Transverse colon (tissue), 4 donors: ENCODE results near the gene OGT. TPM values are rescaled to one million over a fixed set of nuclear protein-coding genes. Genes with fewer than 3 reads are reported as not detected.

ENCODE experiments used
- DNase-seq: peaks from one replicate; pipeline ENCODE4 v3.0.0-alpha.2; 2019
- H3K27ac ChIP-seq, 4 donors: fragments of 200-600 bp; sonication (generic); 2 replicates each; pipeline ENCODE4 v1.5.1; 2016 to 2018; ENCODE audit warnings: inconsistent platforms in 4 of 4
- H3K27me3 ChIP-seq: fragments of 200-600 bp; sonication (generic); 2 replicates; pipeline ENCODE4 v1.5.1; 2017; ENCODE audit warnings: inconsistent platforms
- H3K36me3 ChIP-seq, 4 donors: fragments of 200-600 bp; sonication (generic); 2 replicates each; pipeline ENCODE4 v1.5.1; 2017 to 2019; ENCODE audit warnings: inconsistent platforms in 4 of 4
- H3K4me1 ChIP-seq, 4 donors: fragments of 200-600 bp; sonication (generic); 2 replicates each; pipeline ENCODE4 v1.5.1; 2017 to 2020; ENCODE audit warnings: inconsistent platforms in 4 of 4
- H3K4me3 ChIP-seq, 4 donors: fragments of 200-600 bp; sonication (generic); 1 replicate in 1 of 4; 2 replicates in 3 of 4; pipeline versions ENCODE4 v1.5.1 to v1.6.1; 2017 to 2019; ENCODE audit warnings: inconsistent platforms in 4 of 4
- H3K9me3 ChIP-seq, 2 donors: fragments of 200-600 bp; sonication (generic); 2 replicates each; pipeline ENCODE4 v1.5.1; 2017 to 2019; ENCODE audit warnings: inconsistent platforms in 2 of 2
- EP300 ChIP-seq: sonication (generic); formaldehyde crosslinking; IDR thresholded peaks from one replicate; pipeline ENCODE4 v1.6.1; 2017; ENCODE audit warnings: antibody characterized with exemption, low read depth
- POLR2A ChIP-seq: fragments of 450-650 bp; IDR thresholded peaks from one replicate; pipeline ENCODE4 v1.6.1; 2016; ENCODE audit warnings: antibody characterized with exemption, mild to moderate bottlenecking, moderate library complexity
- POLR2AphosphoS5 ChIP-seq, 3 donors: sonication (generic); formaldehyde crosslinking; IDR thresholded peaks; one replicate each; pipeline ENCODE4 v1.6.1; 2016; ENCODE audit warnings: antibody characterized with exemption in 3 of 3
- WGBS, 2 donors: methylation state at CpG; one replicate each; pipeline ENCODE4 v1.1.5; 2018; ENCODE audit warnings: low coverage in 1 of 2; 5-methylcytosine and 5-hydroxymethylcytosine counted together
- in situ Hi-C, 4 donors: fragments of 200-750 bp; cut with MboI; loops; one replicate each; pipeline versions ENCODE4 v1.15.0 to v1.15.1; 2017; ENCODE audit warnings: low sequenced_read_pairs in 3 of 4, low pct_ligation_motif_present in 1 of 4, low pct_unique_long_range_greater_than_20kb in 1 of 4
- intact Hi-C: fragments of 100-400 bp; cut with DNase I; formaldehyde crosslinking; loops from one replicate; pipeline ENCODE4 v1.15.1; 2023; ENCODE audit warnings: low total_unique reads
- total RNA-seq, 4 donors: library from RNA; depleted of rRNA; stranded (reverse); fragments of >200 nt; gene quantifications; one replicate each; pipeline ENCODE4 v1.1.0, GENCODE V29; 2016
- TF ChIP-seq, protein P1 (sequence below), 5 experiments: fragments of 200-600 bp in 3 of 5; fragments of 450-650 bp in 2 of 5; sonication (generic) in 3 of 5; IDR thresholded peaks; 1 replicate in 2 of 5; 2 replicates in 3 of 5; pipeline ENCODE4 v1.5.1; 2016 to 2017; ENCODE audit warnings: antibody characterized with exemption in 5 of 5, inconsistent platforms in 3 of 5, mild to moderate bottlenecking in 2 of 5, moderate library complexity in 1 of 5

The OGT gene
- total RNA-seq, 4 donors from 2014 or later, result 146 to 307 (median 237) TPM

DNA sequence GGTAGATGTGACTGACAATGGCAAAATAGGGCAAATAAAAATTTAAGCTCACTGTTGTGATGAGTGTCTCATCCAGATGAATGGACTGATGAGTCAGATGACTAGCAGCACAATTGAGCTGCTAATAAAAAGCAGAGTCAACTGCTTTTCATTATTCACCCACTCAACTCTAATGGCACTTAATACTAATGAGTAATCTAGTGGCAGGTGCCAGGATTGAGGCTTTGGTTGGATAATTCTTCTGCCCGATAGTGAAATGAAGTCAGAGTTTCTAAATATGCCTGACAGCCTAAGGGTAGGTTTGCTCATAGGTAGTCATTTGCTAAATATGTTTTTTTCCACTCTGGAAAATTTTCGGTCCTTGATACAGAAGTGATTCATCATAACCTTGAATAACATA lies 10.4 kb downstream of the OGT start:
- in situ Hi-C loops (no loop called here), intact Hi-C loops (no loop called here)

DNA sequence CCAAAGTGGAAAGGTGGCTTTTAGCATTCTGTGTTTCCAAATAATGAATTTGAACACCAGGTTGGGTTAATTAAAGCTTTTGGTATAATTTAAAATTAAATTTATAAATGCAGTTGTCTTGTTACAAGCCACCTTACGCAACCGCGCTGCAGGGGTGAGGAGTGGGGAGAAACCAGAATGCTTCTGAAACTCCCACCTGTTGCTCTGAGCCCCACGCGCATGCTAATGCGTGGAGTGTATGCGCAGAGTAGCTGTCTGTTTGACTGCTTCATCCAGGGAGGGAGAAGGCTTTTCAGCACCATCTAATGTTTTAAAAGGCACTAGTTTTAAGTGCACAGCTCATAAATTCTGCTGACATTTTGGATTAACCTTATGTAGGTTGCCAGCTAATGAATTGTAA lies 12.5 kb downstream of the OGT start:
- intact Hi-C loops (no loop called here), in situ Hi-C loops (no loop called here)
- Histone ChIP-seq H3K4me3 (no peak overlapping the region), H3K9me3 (no peaks in the 10 kb centered on the region), H3K27ac (no peak overlapping the region), H3K4me1 (peaks cover 3 to 38% (median 15%) of the 10 kb centered on the region in 4 donors), H3K36me3 (peaks cover 0 to 7% (median 0%) of the 10 kb centered on the region in 4 donors), H3K27me3 (no peaks in the 10 kb centered on the region)
- TF ChIP-seq POLR2A, result no peak
- no peak for TF ChIP-seq EP300
- TF ChIP-seq, protein P1, sequence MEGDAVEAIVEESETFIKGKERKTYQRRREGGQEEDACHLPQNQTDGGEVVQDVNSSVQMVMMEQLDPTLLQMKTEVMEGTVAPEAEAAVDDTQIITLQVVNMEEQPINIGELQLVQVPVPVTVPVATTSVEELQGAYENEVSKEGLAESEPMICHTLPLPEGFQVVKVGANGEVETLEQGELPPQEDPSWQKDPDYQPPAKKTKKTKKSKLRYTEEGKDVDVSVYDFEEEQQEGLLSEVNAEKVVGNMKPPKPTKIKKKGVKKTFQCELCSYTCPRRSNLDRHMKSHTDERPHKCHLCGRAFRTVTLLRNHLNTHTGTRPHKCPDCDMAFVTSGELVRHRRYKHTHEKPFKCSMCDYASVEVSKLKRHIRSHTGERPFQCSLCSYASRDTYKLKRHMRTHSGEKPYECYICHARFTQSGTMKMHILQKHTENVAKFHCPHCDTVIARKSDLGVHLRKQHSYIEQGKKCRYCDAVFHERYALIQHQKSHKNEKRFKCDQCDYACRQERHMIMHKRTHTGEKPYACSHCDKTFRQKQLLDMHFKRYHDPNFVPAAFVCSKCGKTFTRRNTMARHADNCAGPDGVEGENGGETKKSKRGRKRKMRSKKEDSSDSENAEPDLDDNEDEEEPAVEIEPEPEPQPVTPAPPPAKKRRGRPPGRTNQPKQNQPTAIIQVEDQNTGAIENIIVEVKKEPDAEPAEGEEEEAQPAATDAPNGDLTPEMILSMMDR (IDR thresholded peaks at IDR 0.05), result no peak
- no peak for TF ChIP-seq POLR2AphosphoS5 (IDR thresholded peaks at IDR 0.05)
- DNase-seq, result peak; percentile 30
- 89 to 100% methylated on average over 1 to 7 of the region's 7 CpGs for WGBS, 2 donors

More for the DNA sequence above, 10.4 kb downstream of the OGT start:
- H3K27ac ChIP-seq, result peak overlapping the region in 3 of 4 donors; percentile 1 to 29 (median 20)
- no peaks in the 10 kb centered on the region for H3K27me3 ChIP-seq
- no peaks in the 10 kb centered on the region for H3K9me3 ChIP-seq
- peaks cover 3 to 58% (median 19%) of the 10 kb centered on the region in 4 donors for H3K4me1 ChIP-seq
- peaks cover 0 to 7% (median 0%) of the 10 kb centered on the region in 4 donors for H3K36me3 ChIP-seq
- H3K4me3 ChIP-seq, result no peak overlapping the region
- no peak for DNase-seq
- TF ChIP-seq POLR2AphosphoS5 (IDR thresholded peaks at IDR 0.05) (no peak), EP300 (no peak), POLR2A (no peak)
- TF ChIP-seq, protein P1 (IDR thresholded peaks at IDR 0.05), result no peak
- 48% methylated on average over 2 of the region's 2 CpGs; no CpG with 5 or more reads in 1 of the 2 donors for WGBS, 2 donors

DNA sequence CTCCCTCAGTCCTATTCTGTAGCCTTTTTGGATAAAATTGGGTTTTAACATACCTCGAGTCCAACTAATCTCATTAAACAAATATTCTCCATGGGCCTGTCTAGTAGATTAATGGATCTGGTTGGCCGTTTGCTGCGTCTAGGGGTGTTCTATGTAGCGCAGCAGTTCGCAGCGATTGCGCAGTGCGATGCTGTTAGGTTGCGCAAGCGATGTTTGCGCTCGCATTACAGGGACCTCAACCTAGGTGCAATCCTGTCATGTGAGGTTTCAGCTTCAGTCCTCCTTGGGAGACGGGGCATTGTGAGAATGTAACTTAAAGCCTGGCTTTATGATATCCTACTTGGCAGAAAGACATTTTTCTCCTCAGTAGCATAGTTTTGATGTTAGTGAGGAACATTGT lies 14.0 kb downstream of the OGT start:
- no peak overlapping the region for H3K4me3 ChIP-seq
- DNase-seq, result no peak
- in situ Hi-C loops (no loop called here), intact Hi-C loops (no loop called here)
- H3K36me3 ChIP-seq, result peaks cover 0 to 7% (median 0%) of the 10 kb centered on the region in 4 donors
- WGBS, 2 donors, result 94% methylated on average over 13 of the region's 13 CpGs; no CpG with 5 or more reads in 1 of the 2 donors
- peaks cover 3 to 23% (median 9%) of the 10 kb centered on the region in 4 donors for H3K4me1 ChIP-seq
- no peaks in the 10 kb centered on the region for H3K9me3 ChIP-seq
- H3K27ac ChIP-seq, result no peak overlapping the region
- TF ChIP-seq, protein P1 (IDR thresholded peaks at IDR 0.05), result no peak
- TF ChIP-seq POLR2A, result no peak
- no peaks in the 10 kb centered on the region for H3K27me3 ChIP-seq

DNA sequence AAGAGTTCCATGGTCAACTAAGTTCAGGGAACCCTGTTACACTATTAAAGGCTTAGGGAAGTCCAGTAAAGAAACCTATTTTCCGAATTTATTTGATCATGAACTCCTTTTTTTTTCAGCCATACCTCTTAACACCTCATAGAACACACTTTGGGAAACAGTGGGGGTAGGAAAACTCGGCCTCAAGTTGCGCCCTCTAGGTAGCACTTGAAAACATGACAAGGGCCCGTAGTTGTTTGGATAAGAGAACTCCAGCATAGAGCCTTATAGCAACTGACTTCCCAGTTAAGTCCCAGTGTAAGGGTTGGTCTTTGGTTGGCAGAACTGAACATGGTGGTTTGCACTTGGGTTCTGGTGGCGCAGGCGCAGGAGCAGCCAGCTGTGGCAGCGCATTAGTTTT lies 14.4 kb downstream of the OGT start:
- intact Hi-C loops, result no loop called here
- DNase-seq, result no peak
- in situ Hi-C loops, result no loop called here
- Histone ChIP-seq H3K27me3 (no peaks in the 10 kb centered on the region), H3K9me3 (no peaks in the 10 kb centered on the region), H3K36me3 (peaks cover 0 to 7% (median 0%) of the 10 kb centered on the region in 4 donors), H3K4me1 (peaks cover 3 to 18% (median 9%) of the 10 kb centered on the region in 4 donors), H3K27ac (no peak overlapping the region), H3K4me3 (no peak overlapping the region)
- 87% methylated on average over 7 of the region's 7 CpGs; no CpG with 5 or more reads in 1 of the 2 donors for WGBS, 2 donors
- TF ChIP-seq EP300 (no peak), POLR2A (no peak), POLR2AphosphoS5 (IDR thresholded peaks at IDR 0.05) (no peak)
- TF ChIP-seq, protein P1 (IDR thresholded peaks at IDR 0.05), result no peak
